NK-92 (cell line): ENCODE measurements around the gene MED26.

Experiments used
- DNase-seq: peaks from one replicate; lab custom pipeline; 2025; ENCODE audit not compliant: unreplicated experiment; lab: John Stamatoyannopoulos, UW

MED26 gene

GRCh38 chr19:16618248-16618647 is 9.8 kb downstream of the MED26 start:
- DNase-seq, result no peak

- no peak for DNase-seq
These were observed 12.2 kb downstream of the MED26 start for GRCh38 chr19:16615808-16616207.

- no peak for DNase-seq
These were observed 13.1 kb downstream of the MED26 start for GRCh38 chr19:16614941-16615340.

- no peak for DNase-seq
These were observed 14.2 kb downstream of the MED26 start for GRCh38 chr19:16613841-16614240.

- no peak for DNase-seq
These were observed 15.4 kb downstream of the MED26 start for GRCh38 chr19:16612636-16613035.

GRCh38 chr19:16611121-16611520 is 16.9 kb downstream of the MED26 start:
- DNase-seq, result no peak

- DNase-seq, result no peak
These were observed 18.3 kb downstream of the MED26 start for GRCh38 chr19:16609511-16610200.

GRCh38 chr19:16608290-16608739 is 19.7 kb downstream of the MED26 start:
- no peak for DNase-seq

GRCh38 chr19:16607819-16608218 is 20.2 kb downstream of the MED26 start:
- no peak for DNase-seq

GRCh38 chr19:16605553-16605994 is 22.4 kb downstream of the MED26 start:
- DNase-seq, result no peak

- DNase-seq, result no peak
These were observed 22.9 kb downstream of the MED26 start for GRCh38 chr19:16605115-16605514.

- DNase-seq, result no peak
These were observed 23.4 kb downstream of the MED26 start for GRCh38 chr19:16604615-16605014.

- DNase-seq, result no peak
These were observed 24.9 kb downstream of the MED26 start for GRCh38 chr19:16603090-16603489.

- no peak for DNase-seq
These were observed 26.5 kb downstream of the MED26 start for GRCh38 chr19:16601378-16602052.

GRCh38 chr19:16600824-16601223 is 27.2 kb downstream of the MED26 start:
- no peak for DNase-seq

- DNase-seq, result no peak
These were observed 28.2 kb downstream of the MED26 start for GRCh38 chr19:16599655-16600346.

- DNase-seq, result no peak
These were observed 29.2 kb downstream of the MED26 start for GRCh38 chr19:16598848-16599247.

- no peak for DNase-seq
These were observed 31.6 kb downstream of the MED26 start for GRCh38 chr19:16596399-16596798.

GRCh38 chr19:16595097-16595496 is 32.9 kb downstream of the MED26 start:
- no peak for DNase-seq

GRCh38 chr19:16594681-16595091 is 33.3 kb downstream of the MED26 start:
- DNase-seq, result no peak

GRCh38 chr19:16594131-16594586 is 33.8 kb downstream of the MED26 start:
- no peak for DNase-seq

- DNase-seq, result no peak
These were observed 34.8 kb downstream of the MED26 start for GRCh38 chr19:16593181-16593580.
